GM12872 (cell line): ENCODE measurements around the gene TRMT1.

ENCODE experiments used
- TF ChIP-seq, protein P1 (sequence below): IDR thresholded peaks from 3 replicates; pipeline ENCODE4 v1.5.1; 2011; ENCODE audit warnings: low read depth, mild to moderate bottlenecking, low read length, moderate library complexity; ENCODE audit not compliant: insufficient read depth

The TRMT1 gene

GRCh38 chr19:13122275-13122878, 5.8 kb upstream of the TRMT1 start:
- TF ChIP-seq, protein P1, sequence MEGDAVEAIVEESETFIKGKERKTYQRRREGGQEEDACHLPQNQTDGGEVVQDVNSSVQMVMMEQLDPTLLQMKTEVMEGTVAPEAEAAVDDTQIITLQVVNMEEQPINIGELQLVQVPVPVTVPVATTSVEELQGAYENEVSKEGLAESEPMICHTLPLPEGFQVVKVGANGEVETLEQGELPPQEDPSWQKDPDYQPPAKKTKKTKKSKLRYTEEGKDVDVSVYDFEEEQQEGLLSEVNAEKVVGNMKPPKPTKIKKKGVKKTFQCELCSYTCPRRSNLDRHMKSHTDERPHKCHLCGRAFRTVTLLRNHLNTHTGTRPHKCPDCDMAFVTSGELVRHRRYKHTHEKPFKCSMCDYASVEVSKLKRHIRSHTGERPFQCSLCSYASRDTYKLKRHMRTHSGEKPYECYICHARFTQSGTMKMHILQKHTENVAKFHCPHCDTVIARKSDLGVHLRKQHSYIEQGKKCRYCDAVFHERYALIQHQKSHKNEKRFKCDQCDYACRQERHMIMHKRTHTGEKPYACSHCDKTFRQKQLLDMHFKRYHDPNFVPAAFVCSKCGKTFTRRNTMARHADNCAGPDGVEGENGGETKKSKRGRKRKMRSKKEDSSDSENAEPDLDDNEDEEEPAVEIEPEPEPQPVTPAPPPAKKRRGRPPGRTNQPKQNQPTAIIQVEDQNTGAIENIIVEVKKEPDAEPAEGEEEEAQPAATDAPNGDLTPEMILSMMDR = no peak

DNA sequence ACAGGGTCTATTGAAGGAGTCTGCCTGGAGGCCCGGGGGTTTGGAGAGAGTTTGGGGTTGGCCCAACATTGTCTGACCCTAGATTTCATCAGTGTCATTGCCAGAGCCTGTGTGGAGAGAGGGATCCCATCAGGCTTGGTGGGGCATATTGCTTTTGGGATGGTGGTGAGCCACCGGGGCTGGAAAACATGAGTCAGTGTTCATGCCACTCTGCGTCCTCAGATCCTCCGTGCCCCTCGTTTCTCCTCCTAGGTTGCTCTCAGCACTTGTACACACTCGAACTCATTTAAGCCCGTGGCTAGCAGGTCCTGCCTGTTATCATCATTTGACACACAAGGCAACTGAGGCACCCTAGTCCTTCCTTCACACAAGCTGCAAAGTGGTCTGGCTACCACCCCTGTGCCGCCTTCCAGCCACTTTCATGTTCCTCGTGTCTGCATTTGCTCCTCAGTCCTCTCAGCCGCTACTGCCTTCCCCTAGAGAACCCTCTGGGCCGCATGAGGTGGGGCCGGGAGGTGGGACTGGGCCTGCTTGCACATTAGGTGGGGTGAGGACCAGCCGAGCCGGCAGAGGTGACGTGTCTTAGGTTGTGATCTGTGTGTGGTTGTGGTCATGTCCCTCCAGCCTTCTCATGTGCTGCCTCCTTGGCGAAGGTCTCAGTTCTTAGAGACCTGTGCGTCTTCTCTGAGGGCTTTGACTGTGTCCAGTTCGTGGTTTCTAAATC, 5.2 kb upstream of the TRMT1 start:
- TF ChIP-seq, protein P1 = no peak

DNA sequence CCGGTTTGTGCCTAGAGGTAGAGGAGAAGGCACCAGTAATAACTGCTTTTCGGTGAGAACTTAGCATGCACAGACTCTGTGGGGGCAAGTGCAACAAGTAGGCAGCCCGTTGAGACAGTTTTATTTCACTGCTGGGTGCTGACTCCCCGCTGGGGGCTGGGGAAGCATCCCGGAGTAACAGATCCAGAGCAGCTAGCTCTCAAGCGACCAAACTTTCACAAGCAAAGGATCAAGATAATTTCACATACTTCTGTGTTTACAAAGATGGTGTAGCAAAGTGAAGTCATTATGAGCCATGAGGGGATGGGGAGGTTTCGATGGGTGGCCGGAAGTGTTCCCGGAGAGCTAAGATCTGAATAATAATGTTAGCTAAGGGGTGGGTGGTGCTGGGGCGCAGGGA, 4.3 kb upstream of the TRMT1 start:
- TF ChIP-seq, protein P1 = no peak

GRCh38 chr19:13120031-13120430, 3.5 kb upstream of the TRMT1 start:
- TF ChIP-seq, protein P1 = no peak

- TF ChIP-seq, protein P1 = no peak
These were observed 3.1 kb upstream of the TRMT1 start for GRCh38 chr19:13119627-13120026.

- TF ChIP-seq, protein P1 = no peak
These were observed 2.1 kb upstream of the TRMT1 start for GRCh38 chr19:13118424-13119193.

GRCh38 chr19:13117772-13118423, 1.4 kb upstream of the TRMT1 start, which contains the start of gene NACC1:
TSS of gene NACC1 (plus strand) at chr19:13118264. CDS start at chr19:13135208, 16,944 bp downstream.
- TF ChIP-seq, protein P1 = no peak
